H9 (cell line): ENCODE results near the gene EEF2KMT. TPM values are rescaled to one million over a fixed set of nuclear protein-coding genes. Genes with fewer than 3 reads are reported as not detected.

ENCODE experiments used
- DNase-seq: peaks from one replicate; pipeline ENCODE4 v3.0.0-alpha.2; 2017
- H2AFZ ChIP-seq: one replicate; pipeline ENCODE4 v1.6.1; 2013; ENCODE audit warnings: mild to moderate bottlenecking, low read length, control low read depth, moderate library complexity
- H2AK5ac ChIP-seq: 2 replicates; pipeline ENCODE4 v1.6.1; 2013; ENCODE audit warnings: low read length, control low read depth, mixed read lengths; ENCODE audit not compliant: insufficient read length
- H2BK120ac ChIP-seq: one replicate; pipeline ENCODE4 v1.6.1; 2013; ENCODE audit warnings: low read depth, mild to moderate bottlenecking, low read length, control low read depth, inconsistent platforms; ENCODE audit not compliant: poor library complexity, severe bottlenecking
- H2BK12ac ChIP-seq: 2 replicates; pipeline ENCODE4 v1.6.1; 2013; ENCODE audit warnings: low read length, control low read depth, mixed read lengths, low read depth; ENCODE audit not compliant: insufficient read length
- H2BK15ac ChIP-seq: 2 replicates; pipeline ENCODE4 v1.6.1; 2013; ENCODE audit warnings: low read depth, low read length, control low read depth
- H2BK20ac ChIP-seq: one replicate; pipeline ENCODE4 v1.6.1; 2013; ENCODE audit warnings: low read depth, mild to moderate bottlenecking, low read length, control low read depth, inconsistent platforms; ENCODE audit not compliant: poor library complexity, severe bottlenecking
- H2BK5ac ChIP-seq: 2 replicates; pipeline ENCODE4 v1.6.1; 2013; ENCODE audit warnings: low read length, control low read depth, mixed read lengths; ENCODE audit not compliant: insufficient read length
- H3K14ac ChIP-seq: 2 replicates; pipeline ENCODE4 v1.6.1; 2013; ENCODE audit warnings: low read length, control low read depth; ENCODE audit not compliant: insufficient read depth
- H3K18ac ChIP-seq: 2 replicates; pipeline ENCODE4 v1.6.1; 2013; ENCODE audit warnings: low read depth, mild to moderate bottlenecking, mixed read lengths, low read length, control low read depth; ENCODE audit not compliant: insufficient read length
- H3K23ac ChIP-seq: 2 replicates; pipeline ENCODE4 v1.6.1; 2013; ENCODE audit warnings: low read length, control low read depth, mixed read lengths, low read depth; ENCODE audit not compliant: insufficient read length
- H3K23me2 ChIP-seq: 2 replicates; pipeline ENCODE4 v1.6.1; 2013; ENCODE audit warnings: low read depth, mild to moderate bottlenecking, mixed read lengths, low read length, control low read depth; ENCODE audit not compliant: insufficient read length, poor library complexity, severe bottlenecking
- H3K27ac ChIP-seq: 2 replicates; pipeline ENCODE4 v1.5.1; 2013; ENCODE audit warnings: low read length, control low read depth, mixed read lengths, low read depth; ENCODE audit not compliant: insufficient read length
- H3K27me3 ChIP-seq: 2 replicates; pipeline ENCODE4 v1.6.1; 2013; ENCODE audit warnings: low read length, control low read depth, inconsistent platforms; ENCODE audit not compliant: insufficient read depth
- H3K4ac ChIP-seq: 2 replicates; pipeline ENCODE4 v1.6.1; 2013; ENCODE audit warnings: low read depth, mild to moderate bottlenecking, control low read depth, inconsistent platforms, low read length, moderate library complexity
- H3K4me1 ChIP-seq: 2 replicates; pipeline ENCODE4 v1.6.1; 2013; ENCODE audit warnings: low read length, control low read depth, inconsistent platforms; ENCODE audit not compliant: insufficient read depth
- H3K4me2 ChIP-seq: 2 replicates; pipeline ENCODE4 v1.6.1; 2013; ENCODE audit warnings: low read length, control low read depth, mixed read lengths; ENCODE audit not compliant: insufficient read length, insufficient read depth
- H3K56ac ChIP-seq: 2 replicates; pipeline ENCODE4 v1.6.1; 2013; ENCODE audit warnings: low read depth, mild to moderate bottlenecking, mixed read lengths, low read length, control low read depth; ENCODE audit not compliant: insufficient read length
- H3K79me1 ChIP-seq: 2 replicates; pipeline ENCODE4 v1.6.1; 2013; ENCODE audit warnings: low read depth, mild to moderate bottlenecking, moderate library complexity, low read length, control low read depth, inconsistent platforms; ENCODE audit not compliant: insufficient read depth, poor library complexity, severe bottlenecking
- H3K79me2 ChIP-seq: 2 replicates; pipeline ENCODE4 v1.6.1; 2013; ENCODE audit warnings: low read length, control low read depth, inconsistent platforms; ENCODE audit not compliant: insufficient read depth
- H3K9ac ChIP-seq: 2 replicates; pipeline ENCODE4 v1.6.1; 2013; ENCODE audit warnings: low read length, control low read depth, mixed read lengths; ENCODE audit not compliant: insufficient read length; ENCODE audit errors: extremely low read depth
- H3K9me3 ChIP-seq: one replicate; pipeline ENCODE4 v1.6.1; 2013; ENCODE audit warnings: low read depth, low read length, inconsistent platforms; ENCODE audit not compliant: control insufficient read depth
- H3T11ph ChIP-seq: one replicate; pipeline ENCODE4 v1.6.1; 2013; ENCODE audit warnings: mild to moderate bottlenecking, low read length, control low read depth, inconsistent platforms
- H4K20me1 ChIP-seq: one replicate; pipeline ENCODE4 v1.6.1; 2013; ENCODE audit not compliant: control insufficient read depth, insufficient read length, insufficient read depth
- H4K5ac ChIP-seq: 2 replicates; pipeline ENCODE4 v1.6.1; 2013; ENCODE audit warnings: low read depth, mild to moderate bottlenecking, mixed read lengths, low read length, control low read depth; ENCODE audit not compliant: insufficient read length
- H4K8ac ChIP-seq: replicated peaks from 2 replicates; pipeline ENCODE4 v1.6.1; 2013; ENCODE audit warnings: low read length, control low read depth, mixed read lengths, low read depth; ENCODE audit not compliant: insufficient read length
- H4K91ac ChIP-seq: 2 replicates; pipeline ENCODE4 v1.6.1; 2013; ENCODE audit warnings: low read depth, mild to moderate bottlenecking, moderate library complexity, mixed read lengths, low read length, control low read depth; ENCODE audit not compliant: insufficient read length
- H3K27ac Mint-ChIP-seq, 3 experiments: 2 replicates in 2 of 3; 3 replicates in 1 of 3; pipeline ENCODE4 v1.8.0; 2020 to 2021; ENCODE audit warnings: mixed read lengths in 3 of 3, mild to moderate bottlenecking in 1 of 3, moderate library complexity in 1 of 3
- H3K27me3 Mint-ChIP-seq: 2 replicates; pipeline ENCODE4 v1.8.0; 2021; ENCODE audit warnings: low read depth, mild to moderate bottlenecking, moderate library complexity, mixed read lengths
- H3K36me3 Mint-ChIP-seq, 3 experiments: 2 replicates in 2 of 3; 3 replicates in 1 of 3; pipeline ENCODE4 v1.8.0; 2020 to 2021; ENCODE audit warnings: low read depth in 3 of 3, mixed read lengths in 3 of 3; ENCODE audit not compliant: insufficient read depth in 1 of 3
- H3K4me1 Mint-ChIP-seq, 2 experiments: 2 replicates each; pipeline ENCODE4 v1.8.0; 2020; ENCODE audit warnings: mixed read lengths in 2 of 2
- H3K4me3 Mint-ChIP-seq, 2 experiments: 2 replicates in 1 of 2; 3 replicates in 1 of 2; pipeline ENCODE4 v1.8.0; 2020 to 2021; ENCODE audit warnings: mild to moderate bottlenecking in 2 of 2, mixed read lengths in 2 of 2, moderate library complexity in 1 of 2
- H3K9me3 Mint-ChIP-seq, 2 experiments: 2 replicates in 1 of 2; 3 replicates in 1 of 2; pipeline ENCODE4 v1.8.0; 2020; ENCODE audit warnings: mild to moderate bottlenecking in 2 of 2, mixed read lengths in 2 of 2, moderate library complexity in 1 of 2
- WGBS: extraction: QIAGEN DNeasy Blood & Tissue Kit; methylation state at CpG from one replicate; pipeline ENCODE4 v1.1.7; 2013; ENCODE audit warnings: missing lambda C conversion rate, low lambda C conversion rate, mixed read lengths; ENCODE audit not compliant: insufficient read length; ENCODE audit errors: extremely low coverage; 5-methylcytosine and 5-hydroxymethylcytosine counted together
- total RNA-seq: library from RNA; stranded (reverse); gene quantifications from 2 replicates; pipeline ENCODE4 v1.2.1, GENCODE V29; 2021
- TF ChIP-seq, protein P1 (sequence below): fragments of 200-600 bp; sonication (generic); conservative IDR thresholded peaks from 3 replicates; pipeline ENCODE4 v1.8.0; 2021; ENCODE audit warnings: antibody characterized with exemption, mild to moderate bottlenecking

Gene EEF2KMT
- total RNA-seq, 1 experiment from 2014 or later = 16.4 TPM

DNA sequence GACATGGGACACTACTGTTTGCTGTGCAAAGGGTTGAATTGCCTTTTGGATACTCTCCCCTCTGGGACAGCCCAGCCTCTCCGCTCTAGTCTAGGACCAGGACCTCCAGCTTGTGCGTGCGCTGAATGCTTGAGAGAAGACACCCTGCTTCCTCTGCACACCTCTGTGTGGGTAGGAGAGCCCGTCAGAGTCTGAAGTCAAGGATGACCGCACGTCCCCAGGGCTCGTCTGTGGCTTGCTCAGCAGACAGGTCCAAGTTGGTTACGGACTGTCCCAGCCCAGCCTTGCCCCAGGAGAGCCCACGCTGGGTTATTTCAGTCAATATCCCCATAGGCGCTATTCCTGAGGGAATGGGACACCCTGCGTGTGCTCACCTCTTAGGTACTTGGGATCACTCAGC, 35.5 kb downstream of the EEF2KMT start:
- H3K23ac ChIP-seq = no peak overlapping the region
- H2AFZ ChIP-seq = no peak overlapping the region
- no peak overlapping the region for H3K14ac ChIP-seq
- H3K9me3 ChIP-seq = no peaks in the 10 kb centered on the region
- no peak overlapping the region for H4K5ac ChIP-seq
- H2BK5ac ChIP-seq = no peak overlapping the region
- no peaks in the 10 kb centered on the region for H3K23me2 ChIP-seq
- Mint-ChIP-seq H3K27ac (no peak overlapping the region), H3K9me3 (no peaks in the 10 kb centered on the region; a peak in 1 of 5 replicates), H3K36me3 (no peaks in the 10 kb centered on the region), H3K4me1 (peaks cover 30 to 36% of the 10 kb centered on the region in 2 experiments), H3K27me3 (no peaks in the 10 kb centered on the region), H3K4me3 (no peak overlapping the region)
- H3K9ac ChIP-seq = no peak overlapping the region
- no peak overlapping the region for H3T11ph ChIP-seq
- no peak overlapping the region for H2BK12ac ChIP-seq
- no peak for DNase-seq
- H3K4me1 ChIP-seq = peaks cover 4% of the 10 kb centered on the region; the same call in 1 of the 2 replicates
- H3K79me1 ChIP-seq = no peaks in the 10 kb centered on the region
- H4K20me1 ChIP-seq = no peaks in the 10 kb centered on the region
- no peak overlapping the region for H4K8ac ChIP-seq
- no peak overlapping the region for H3K27ac ChIP-seq
- TF ChIP-seq, protein P1, sequence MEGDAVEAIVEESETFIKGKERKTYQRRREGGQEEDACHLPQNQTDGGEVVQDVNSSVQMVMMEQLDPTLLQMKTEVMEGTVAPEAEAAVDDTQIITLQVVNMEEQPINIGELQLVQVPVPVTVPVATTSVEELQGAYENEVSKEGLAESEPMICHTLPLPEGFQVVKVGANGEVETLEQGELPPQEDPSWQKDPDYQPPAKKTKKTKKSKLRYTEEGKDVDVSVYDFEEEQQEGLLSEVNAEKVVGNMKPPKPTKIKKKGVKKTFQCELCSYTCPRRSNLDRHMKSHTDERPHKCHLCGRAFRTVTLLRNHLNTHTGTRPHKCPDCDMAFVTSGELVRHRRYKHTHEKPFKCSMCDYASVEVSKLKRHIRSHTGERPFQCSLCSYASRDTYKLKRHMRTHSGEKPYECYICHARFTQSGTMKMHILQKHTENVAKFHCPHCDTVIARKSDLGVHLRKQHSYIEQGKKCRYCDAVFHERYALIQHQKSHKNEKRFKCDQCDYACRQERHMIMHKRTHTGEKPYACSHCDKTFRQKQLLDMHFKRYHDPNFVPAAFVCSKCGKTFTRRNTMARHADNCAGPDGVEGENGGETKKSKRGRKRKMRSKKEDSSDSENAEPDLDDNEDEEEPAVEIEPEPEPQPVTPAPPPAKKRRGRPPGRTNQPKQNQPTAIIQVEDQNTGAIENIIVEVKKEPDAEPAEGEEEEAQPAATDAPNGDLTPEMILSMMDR = no peak
- no peak overlapping the region for H2BK20ac ChIP-seq
- H3K79me2 ChIP-seq = no peaks in the 10 kb centered on the region
- no peaks in the 10 kb centered on the region for H3K27me3 ChIP-seq
- no peak overlapping the region for H2AK5ac ChIP-seq
- no peak overlapping the region for H3K56ac ChIP-seq
- H3K18ac ChIP-seq = no peak overlapping the region
- whole genome bisulfite sequencing = no CpG with 5 or more reads among the region's 11 CpGs
- H4K91ac ChIP-seq = no peak overlapping the region
- H2BK120ac ChIP-seq = no peak overlapping the region
- no peak overlapping the region for H3K4ac ChIP-seq
- no peak overlapping the region for H3K4me2 ChIP-seq
- H2BK15ac ChIP-seq = no peak overlapping the region
